HEK293 (cell line): ENCODE measurements around the gene SPOCK3.

ENCODE experiments used
- CTCF ChIA-PET: fragments of 350-600 bp; formaldehyde crosslinking; extraction: SDS; loops from one replicate; lab custom pipeline; 2021; ENCODE audit warnings: antibody characterized with exemption; lab: Yijun Ruan, JAX
- POLR2A ChIA-PET: fragments of 300-600 bp; formaldehyde crosslinking; extraction: SDS; loops from one replicate; lab custom pipeline; 2020; ENCODE audit warnings: antibody characterized with exemption, inconsistent platforms; lab: Yijun Ruan, JAX
- H3K27ac ChIP-seq: fragments of 200-500 bp; sonication (Bioruptor generic); 2 replicates; pipeline ENCODE4 v1.5.1; 2014; ENCODE audit warnings: low read depth, low read length, control low read depth, inconsistent platforms; ENCODE audit errors: extremely low read depth
- H3K36me3 ChIP-seq, 2 experiments: fragments of 200-500 bp in 1 of 2; sonication (Bioruptor generic) in 1 of 2; 1 replicate in 1 of 2; 2 replicates in 1 of 2; pipeline ENCODE4 v1.5.1; 2014 to 2017; ENCODE audit warnings: inconsistent platforms in 2 of 2, low read length in 2 of 2; ENCODE audit not compliant: control insufficient read depth in 2 of 2, insufficient read depth in 1 of 2
- H3K4me1 ChIP-seq: fragments of 200-500 bp; sonication (Bioruptor generic); 2 replicates; pipeline ENCODE4 v1.5.1; 2014; ENCODE audit warnings: mild to moderate bottlenecking, low read length, inconsistent platforms; ENCODE audit not compliant: control insufficient read depth, insufficient read depth
- H3K4me3 ChIP-seq: 2 replicates; pipeline ENCODE4 v1.5.1; 2011; ENCODE audit warnings: low read depth, mild to moderate bottlenecking, control low read depth, low read length, moderate library complexity
- H3K9me3 ChIP-seq: fragments of 200-500 bp; sonication (Bioruptor generic); 2 replicates; pipeline ENCODE4 v1.5.1; 2014; ENCODE audit warnings: low read depth, low read length, inconsistent platforms; ENCODE audit not compliant: control insufficient read depth, insufficient read depth
- HIC1 ChIP-seq: fragments of 450-650 bp; formaldehyde crosslinking; IDR thresholded peaks from 2 replicates; pipeline ENCODE4 v1.5.1; 2016; ENCODE audit warnings: missing biosample characterization, missing genetic modification characterization
- MEIS1 ChIP-seq: sonication (generic); formaldehyde crosslinking; IDR thresholded peaks from 2 replicates; pipeline ENCODE4 v1.8.1; 2022; ENCODE audit warnings: missing genetic modification reagents, mild to moderate bottlenecking, borderline replicate concordance
- PBX3 ChIP-seq: sonication (generic); formaldehyde crosslinking; IDR thresholded peaks from 2 replicates; pipeline ENCODE4 v1.8.1; 2022; ENCODE audit warnings: mild to moderate bottlenecking, moderate library complexity, missing genetic modification reagents
- ZBTB11 ChIP-seq: fragments of 450-650 bp; formaldehyde crosslinking; conservative IDR thresholded peaks from 2 replicates; pipeline ENCODE4 v1.5.1; 2016; ENCODE audit warnings: low read depth, missing biosample characterization, missing genetic modification characterization
- ZBTB48 ChIP-seq: fragments of 450-650 bp; formaldehyde crosslinking; IDR thresholded peaks from 2 replicates; pipeline ENCODE4 v1.5.1; 2016; ENCODE audit warnings: missing biosample characterization, missing genetic modification characterization
- ZBTB8A ChIP-seq: fragments of 450-650 bp; formaldehyde crosslinking; IDR thresholded peaks from 2 replicates; pipeline ENCODE4 v1.5.1; 2016; ENCODE audit warnings: missing biosample characterization, missing genetic modification characterization
- ZFP3 ChIP-seq: fragments of 450-650 bp; formaldehyde crosslinking; IDR thresholded peaks from 2 replicates; pipeline ENCODE4 v1.5.1; 2016; ENCODE audit warnings: low read depth, missing biosample characterization, missing genetic modification characterization
- ZNF10 ChIP-seq: fragments of 450-650 bp; formaldehyde crosslinking; IDR thresholded peaks from 2 replicates; pipeline ENCODE4 v1.5.1; 2017; ENCODE audit warnings: missing biosample characterization, missing genetic modification characterization
- ZNF112 ChIP-seq: fragments of 450-650 bp; formaldehyde crosslinking; IDR thresholded peaks from 2 replicates; pipeline ENCODE4 v1.5.0; 2017; ENCODE audit warnings: missing biosample characterization, missing genetic modification characterization
- ZNF114 ChIP-seq: fragments of 450-650 bp; formaldehyde crosslinking; IDR thresholded peaks from 2 replicates; pipeline ENCODE4 v1.5.0; 2017; ENCODE audit warnings: missing biosample characterization, missing genetic modification characterization
- ZNF174 ChIP-seq: fragments of 450-650 bp; formaldehyde crosslinking; IDR thresholded peaks from 2 replicates; pipeline ENCODE4 v1.5.0; 2017; ENCODE audit warnings: missing biosample characterization, mild to moderate bottlenecking, missing genetic modification characterization
- ZNF202 ChIP-seq: fragments of 450-650 bp; formaldehyde crosslinking; IDR thresholded peaks from 2 replicates; pipeline ENCODE4 v1.5.1; 2016; ENCODE audit warnings: missing biosample characterization, missing genetic modification characterization, borderline replicate concordance
- ZNF248 ChIP-seq: fragments of 450-650 bp; formaldehyde crosslinking; IDR thresholded peaks from 2 replicates; pipeline ENCODE4 v1.5.1; 2017; ENCODE audit warnings: missing biosample characterization, missing genetic modification characterization
- ZNF324 ChIP-seq: fragments of 450-650 bp; formaldehyde crosslinking; IDR thresholded peaks from 2 replicates; pipeline ENCODE4 v1.5.1; 2016; ENCODE audit warnings: missing biosample characterization, missing genetic modification characterization
- ZNF391 ChIP-seq: fragments of 450-650 bp; formaldehyde crosslinking; IDR thresholded peaks from 2 replicates; pipeline ENCODE4 v1.5.1; 2016; ENCODE audit warnings: low read depth, missing biosample characterization, missing genetic modification characterization, borderline replicate concordance
- ZNF433 ChIP-seq: fragments of 450-650 bp; formaldehyde crosslinking; IDR thresholded peaks from 2 replicates; pipeline ENCODE4 v1.5.1; 2016; ENCODE audit warnings: missing biosample characterization, missing genetic modification characterization, low read depth
- ZNF558 ChIP-seq: fragments of 450-650 bp; formaldehyde crosslinking; IDR thresholded peaks from 2 replicates; pipeline ENCODE4 v1.5.1; 2016; ENCODE audit warnings: missing biosample characterization, missing genetic modification characterization
- ZNF580 ChIP-seq: fragments of 450-650 bp; formaldehyde crosslinking; IDR thresholded peaks from 2 replicates; pipeline ENCODE4 v1.5.1; 2016; ENCODE audit warnings: missing biosample characterization, missing genetic modification characterization
- ZNF621 ChIP-seq: fragments of 450-650 bp; formaldehyde crosslinking; IDR thresholded peaks from 2 replicates; pipeline ENCODE4 v1.5.1; 2017; ENCODE audit warnings: missing biosample characterization, missing genetic modification characterization
- ZNF707 ChIP-seq: fragments of 450-650 bp; formaldehyde crosslinking; IDR thresholded peaks from 2 replicates; pipeline ENCODE4 v1.5.1; 2016; ENCODE audit warnings: missing biosample characterization, missing genetic modification characterization
- ZNF747 ChIP-seq: fragments of 450-650 bp; formaldehyde crosslinking; IDR thresholded peaks from 2 replicates; pipeline ENCODE4 v1.5.1; 2016; ENCODE audit warnings: missing biosample characterization, missing genetic modification characterization
- ZNF768 ChIP-seq: fragments of 450-650 bp; formaldehyde crosslinking; IDR thresholded peaks from 2 replicates; pipeline ENCODE4 v1.5.1; 2018; ENCODE audit warnings: missing biosample characterization, mild to moderate bottlenecking, missing genetic modification characterization
- ZNF785 ChIP-seq: fragments of 450-650 bp; formaldehyde crosslinking; IDR thresholded peaks from 2 replicates; pipeline ENCODE4 v1.5.1; 2016; ENCODE audit warnings: missing biosample characterization, missing genetic modification characterization
- ZNF830 ChIP-seq: fragments of 450-650 bp; IDR thresholded peaks from 2 replicates; pipeline ENCODE4 v1.5.0; 2018; ENCODE audit warnings: missing biosample characterization, missing genetic modification characterization, low read depth, mild to moderate bottlenecking, moderate library complexity
- ZSCAN18 ChIP-seq: fragments of 450-650 bp; formaldehyde crosslinking; IDR thresholded peaks from 2 replicates; pipeline ENCODE4 v1.5.1; 2016; ENCODE audit warnings: missing biosample characterization, missing genetic modification characterization

Gene SPOCK3

GRCh38 chr4:167136270-167136669 lies 98.0 kb downstream of the SPOCK3 start:
- ChIA-PET CTCF (no interaction called here), POLR2A (no interaction called here)
- Histone ChIP-seq H3K27ac (no peak overlapping the region), H3K36me3 (no peaks in the 10 kb centered on the region), H3K4me1 (no peaks in the 10 kb centered on the region), H3K4me3 (no peak overlapping the region), H3K9me3 (no peaks in the 10 kb centered on the region)
- no peak for TF ChIP-seq ZNF830 (tag by site-specific recombination)
- no peak for TF ChIP-seq MEIS1
- TF ChIP-seq ZNF433 (tag by site-specific recombination), result no peak
- no peak for TF ChIP-seq ZBTB11 (tag by site-specific recombination)
- no peak for TF ChIP-seq ZNF391 (tag by site-specific recombination)
- no peak for TF ChIP-seq ZNF10 (tag by site-specific recombination)
- TF ChIP-seq ZNF174 (tag by site-specific recombination), result no peak
- no peak for TF ChIP-seq ZNF580 (tag by site-specific recombination)
- TF ChIP-seq ZNF768 (tag by site-specific recombination), result no peak
- TF ChIP-seq ZBTB8A (tag by site-specific recombination), result no peak
- no peak for TF ChIP-seq ZNF248
- no peak for TF ChIP-seq HIC1 (tag by site-specific recombination)
- TF ChIP-seq ZNF112 (tag by site-specific recombination), result no peak

- ChIA-PET POLR2A (no interaction called here), CTCF (no interaction called here)
- TF ChIP-seq ZFP3 (tag by site-specific recombination) (no peak), ZNF114 (tag by site-specific recombination) (no peak), ZNF747 (tag by site-specific recombination) (no peak), ZNF621 (no peak), ZBTB48 (no peak), PBX3 (CRISPR knock-in tag) (no peak), ZNF324 (tag by site-specific recombination) (no peak), ZNF202 (tag by site-specific recombination) (no peak), ZNF558 (tag by site-specific recombination) (no peak), ZNF707 (no peak), ZSCAN18 (tag by site-specific recombination) (no peak), ZNF785 (tag by site-specific recombination) (no peak), ZBTB11 (tag by site-specific recombination) (no peak)
These were observed 105.1 kb downstream of the SPOCK3 start for GRCh38 chr4:167129146-167129545.

More at GRCh38 chr4:167129146-167129545, 105.1 kb downstream of the SPOCK3 start:
- H3K36me3 ChIP-seq, result no peaks in the 10 kb centered on the region
- no peaks in the 10 kb centered on the region for H3K9me3 ChIP-seq
- H3K27ac ChIP-seq, result no peak overlapping the region
- no peak overlapping the region for H3K4me3 ChIP-seq
- H3K4me1 ChIP-seq, result no peaks in the 10 kb centered on the region
